Karpas-422 (cell line): ENCODE measurements around the gene KCNIP1. TPM values are rescaled to one million over a fixed set of nuclear protein-coding genes. Genes with fewer than 3 reads are reported as not detected.
"Not testable (repeated sequence)": the region's sequence is repeated elsewhere in the genome, so short reads cannot be mapped to it uniquely, and the experiment has no call there.

Experiments
- DNase-seq: peaks from one replicate; pipeline ENCODE4 v3.0.0-alpha.2; 2015
- H2AFZ ChIP-seq: fragments of 200-600 bp; sonication (generic); 2 replicates; pipeline ENCODE4 v1.6.1; 2014; ENCODE audit warnings: antibody characterized with exemption, low read length, mixed read lengths
- H3K27ac ChIP-seq: fragments of 200-600 bp; sonication (generic); 2 replicates; pipeline ENCODE4 v1.5.1; 2014; ENCODE audit warnings: mild to moderate bottlenecking, low read length, moderate library complexity
- H3K27me3 ChIP-seq: fragments of 200-600 bp; sonication (generic); 2 replicates; pipeline ENCODE4 v1.6.1; 2014; ENCODE audit warnings: low read length, mixed read lengths
- H3K36me3 ChIP-seq: fragments of 200-600 bp; sonication (generic); 2 replicates; pipeline ENCODE4 v1.6.1; 2014; ENCODE audit warnings: low read length, mixed read lengths; ENCODE audit not compliant: insufficient read depth
- H3K4me1 ChIP-seq: fragments of 200-600 bp; sonication (generic); 2 replicates; pipeline ENCODE4 v1.6.1; 2014; ENCODE audit warnings: mild to moderate bottlenecking, low read length, mixed read lengths
- H3K4me2 ChIP-seq: fragments of 200-600 bp; sonication (generic); 2 replicates; pipeline ENCODE4 v1.6.1; 2014; ENCODE audit warnings: low read length, low read depth, mild to moderate bottlenecking; ENCODE audit not compliant: poor library complexity, severe bottlenecking
- H3K4me3 ChIP-seq: fragments of 200-600 bp; sonication (generic); 2 replicates; pipeline ENCODE4 v1.5.1; 2014; ENCODE audit warnings: mild to moderate bottlenecking, antibody characterized with exemption, low read length, mixed read lengths
- H3K79me2 ChIP-seq: fragments of 200-600 bp; sonication (generic); 2 replicates; pipeline ENCODE4 v1.6.1; 2014; ENCODE audit warnings: mild to moderate bottlenecking, low read length, mixed read lengths
- H3K9ac ChIP-seq: fragments of 200-600 bp; sonication (generic); 2 replicates; pipeline ENCODE4 v1.6.0; 2014; ENCODE audit warnings: low read length
- H3K9me2 ChIP-seq: fragments of 200-600 bp; sonication (generic), shearing (Covaris generic); replicated peaks from 2 replicates; pipeline ENCODE4 v1.6.0; 2014; ENCODE audit warnings: mild to moderate bottlenecking, low read length, moderate library complexity; ENCODE audit not compliant: insufficient read depth
- H3K9me3 ChIP-seq: fragments of 300-700, 200-600 bp; sonication (generic); 2 replicates; pipeline ENCODE4 v1.6.1; 2014; ENCODE audit warnings: low read length, mixed read lengths
- H4K20me1 ChIP-seq: fragments of 200-600 bp; sonication (generic); 2 replicates; pipeline ENCODE4 v1.6.1; 2014; ENCODE audit warnings: mild to moderate bottlenecking, antibody characterized with exemption, low read length, low read depth; ENCODE audit not compliant: insufficient read depth
- total RNA-seq: library from RNA; depleted of rRNA; stranded (reverse); fragments of >200 nt; shearing (Covaris generic); gene quantifications from 2 replicates; pipeline ENCODE4 v1.2.3, GENCODE V29; 2014; ENCODE audit warnings: low replicate concordance

The KCNIP1 gene
- total RNA-seq, 1 experiment from 2014 or later = not detected

DNA sequence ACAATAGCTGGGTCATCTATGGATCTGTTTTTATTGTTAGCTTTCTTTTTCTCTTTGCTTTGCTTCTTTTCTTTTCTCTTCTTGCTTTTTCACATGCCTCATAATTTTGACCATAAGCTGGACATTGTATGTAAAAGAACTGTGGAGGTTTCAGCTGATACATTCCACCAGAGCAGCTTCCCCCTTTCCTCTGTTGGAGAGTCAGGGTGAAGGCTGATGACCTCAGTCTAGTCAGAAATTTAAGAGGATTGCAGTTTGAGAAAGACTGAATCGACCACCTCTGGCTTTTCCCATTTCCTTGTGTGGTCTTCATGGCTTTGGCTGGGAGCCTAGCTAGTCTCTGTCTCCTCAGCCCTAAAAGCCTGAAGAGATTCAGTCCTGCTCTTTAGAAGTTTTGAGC, 42.0 kb downstream of the KCNIP1 start:
- Histone ChIP-seq H3K79me2 (no peaks in the 10 kb centered on the region), H3K4me2 (no peak overlapping the region), H3K27ac (no peak overlapping the region), H3K36me3 (no peaks in the 10 kb centered on the region; the same call in 1 of the 2 replicates), H3K9me3 (no peaks in the 10 kb centered on the region), H2AFZ (no peak overlapping the region), H3K4me3 (no peak overlapping the region), H4K20me1 (no peaks in the 10 kb centered on the region), H3K4me1 (peaks cover 17% of the 10 kb centered on the region), H3K9me2 (no peaks in the 10 kb centered on the region), H3K9ac (no peak overlapping the region), H3K27me3 (peaks cover 6% of the 10 kb centered on the region; the same call in 1 of the 2 replicates)
- no peak for DNase-seq

- H3K4me1 ChIP-seq = peaks cover 17% of the 10 kb centered on the region
- no peak for DNase-seq
- no peak overlapping the region for H3K4me3 ChIP-seq
- H3K9me3 ChIP-seq = no peaks in the 10 kb centered on the region
- no peaks in the 10 kb centered on the region for H3K9me2 ChIP-seq
- H3K79me2 ChIP-seq = no peaks in the 10 kb centered on the region
- no peak overlapping the region for H3K9ac ChIP-seq
- H3K36me3 ChIP-seq = no peaks in the 10 kb centered on the region; the same call in 1 of the 2 replicates
- no peak overlapping the region for H3K4me2 ChIP-seq
- H2AFZ ChIP-seq = no peak overlapping the region
- no peaks in the 10 kb centered on the region for H4K20me1 ChIP-seq
- peaks cover 6% of the 10 kb centered on the region; the same call in 1 of the 2 replicates for H3K27me3 ChIP-seq
- H3K27ac ChIP-seq = no peak overlapping the region
Observed at GRCh38 chr5:170546282-170546681, 42.5 kb downstream of the KCNIP1 start.

DNA sequence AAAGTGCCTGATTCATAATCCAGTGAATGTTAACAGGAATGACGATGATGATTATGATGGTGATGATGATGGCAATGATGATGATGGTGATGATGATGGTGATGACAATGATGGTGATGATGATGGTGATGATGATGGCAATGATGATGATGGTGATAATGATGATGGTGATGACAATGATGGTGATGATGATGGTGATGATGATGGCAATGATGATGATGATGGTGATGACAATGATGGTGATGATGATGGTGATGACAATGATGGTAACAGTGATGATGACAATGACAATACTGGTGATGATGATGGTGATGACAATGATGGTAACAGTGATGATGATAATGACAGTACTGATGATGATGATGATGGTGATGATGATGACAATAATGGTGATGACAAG, 46.6 kb downstream of the KCNIP1 start:
- not testable (repeated sequence) for H4K20me1 ChIP-seq, H3K4me2 ChIP-seq, H3K4me3 ChIP-seq, H3K9me2 ChIP-seq, H3K9ac ChIP-seq, H3K4me1 ChIP-seq, DNase-seq, H3K79me2 ChIP-seq, H3K27me3 ChIP-seq, H2AFZ ChIP-seq, H3K9me3 ChIP-seq, H3K27ac ChIP-seq, H3K36me3 ChIP-seq

GRCh38 chr5:170551076-170551475, 47.3 kb downstream of the KCNIP1 start:
- H3K27me3 ChIP-seq = no peaks in the 10 kb centered on the region
- no peak overlapping the region for H3K27ac ChIP-seq
- no peak overlapping the region for H3K4me3 ChIP-seq
- no peaks in the 10 kb centered on the region for H3K9me3 ChIP-seq
- no peak overlapping the region for H3K9ac ChIP-seq
- H3K9me2 ChIP-seq = no peaks in the 10 kb centered on the region
- H4K20me1 ChIP-seq = no peaks in the 10 kb centered on the region
- no peaks in the 10 kb centered on the region for H3K79me2 ChIP-seq
- no peak for DNase-seq
- H3K4me1 ChIP-seq = no peaks in the 10 kb centered on the region
- no peak overlapping the region for H2AFZ ChIP-seq
- no peak overlapping the region for H3K4me2 ChIP-seq
- H3K36me3 ChIP-seq = no peaks in the 10 kb centered on the region

GRCh38 chr5:170551622-170552021, 47.8 kb downstream of the KCNIP1 start:
- Histone ChIP-seq H3K27me3 (no peaks in the 10 kb centered on the region), H3K4me3 (no peak overlapping the region), H3K27ac (no peak overlapping the region), H3K4me1 (no peaks in the 10 kb centered on the region), H4K20me1 (no peaks in the 10 kb centered on the region), H3K9me3 (no peaks in the 10 kb centered on the region), H3K4me2 (no peak overlapping the region), H3K9ac (no peak overlapping the region), H3K36me3 (no peaks in the 10 kb centered on the region), H3K79me2 (no peaks in the 10 kb centered on the region), H2AFZ (no peak overlapping the region), H3K9me2 (no peaks in the 10 kb centered on the region)
- DNase-seq = no peak

DNA sequence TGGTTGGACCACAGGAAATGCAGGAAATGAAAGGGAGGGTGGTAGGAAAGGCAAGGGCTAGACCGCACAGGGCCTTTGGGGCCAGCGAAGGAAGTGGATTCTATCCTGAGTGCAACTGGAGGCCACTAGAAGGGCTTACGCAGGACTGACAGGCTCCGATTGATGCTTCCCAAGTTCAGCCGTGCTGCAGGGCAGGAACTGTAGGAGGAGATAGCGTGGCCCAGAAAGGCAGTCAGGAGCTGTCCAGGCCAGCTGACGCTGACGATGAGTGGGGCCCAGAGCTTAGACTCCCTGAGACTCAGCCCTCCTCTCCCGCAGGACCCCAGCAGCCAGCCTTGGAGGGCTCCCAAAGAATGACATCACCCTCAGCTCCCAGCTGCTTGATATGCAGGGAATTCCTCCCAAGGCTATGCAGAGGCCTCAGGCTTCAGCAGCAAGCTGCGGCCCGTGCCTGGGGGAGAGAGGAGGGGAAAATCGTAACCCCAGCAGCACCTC, 48.8 kb downstream of the KCNIP1 start:
- H3K79me2 ChIP-seq = no peaks in the 10 kb centered on the region
- no peak overlapping the region for H2AFZ ChIP-seq
- no peak overlapping the region for H3K4me3 ChIP-seq
- H3K27me3 ChIP-seq = no peaks in the 10 kb centered on the region
- no peak overlapping the region for H3K27ac ChIP-seq
- no peak for DNase-seq
- H3K36me3 ChIP-seq = no peaks in the 10 kb centered on the region
- H4K20me1 ChIP-seq = no peaks in the 10 kb centered on the region
- H3K4me1 ChIP-seq = no peaks in the 10 kb centered on the region
- no peaks in the 10 kb centered on the region for H3K9me2 ChIP-seq
- no peak overlapping the region for H3K9ac ChIP-seq
- H3K9me3 ChIP-seq = no peaks in the 10 kb centered on the region
- no peak overlapping the region for H3K4me2 ChIP-seq

- Histone ChIP-seq H3K4me2 (no peak overlapping the region), H3K4me1 (no peaks in the 10 kb centered on the region), H4K20me1 (no peaks in the 10 kb centered on the region), H3K9me3 (no peaks in the 10 kb centered on the region), H2AFZ (no peak overlapping the region), H3K27ac (no peak overlapping the region), H3K9ac (no peak overlapping the region), H3K79me2 (no peaks in the 10 kb centered on the region), H3K36me3 (no peaks in the 10 kb centered on the region), H3K27me3 (no peaks in the 10 kb centered on the region), H3K9me2 (no peaks in the 10 kb centered on the region), H3K4me3 (no peak overlapping the region)
- no peak for DNase-seq
Observed at GRCh38 chr5:170553218-170553617, 49.4 kb downstream of the KCNIP1 start.

DNA sequence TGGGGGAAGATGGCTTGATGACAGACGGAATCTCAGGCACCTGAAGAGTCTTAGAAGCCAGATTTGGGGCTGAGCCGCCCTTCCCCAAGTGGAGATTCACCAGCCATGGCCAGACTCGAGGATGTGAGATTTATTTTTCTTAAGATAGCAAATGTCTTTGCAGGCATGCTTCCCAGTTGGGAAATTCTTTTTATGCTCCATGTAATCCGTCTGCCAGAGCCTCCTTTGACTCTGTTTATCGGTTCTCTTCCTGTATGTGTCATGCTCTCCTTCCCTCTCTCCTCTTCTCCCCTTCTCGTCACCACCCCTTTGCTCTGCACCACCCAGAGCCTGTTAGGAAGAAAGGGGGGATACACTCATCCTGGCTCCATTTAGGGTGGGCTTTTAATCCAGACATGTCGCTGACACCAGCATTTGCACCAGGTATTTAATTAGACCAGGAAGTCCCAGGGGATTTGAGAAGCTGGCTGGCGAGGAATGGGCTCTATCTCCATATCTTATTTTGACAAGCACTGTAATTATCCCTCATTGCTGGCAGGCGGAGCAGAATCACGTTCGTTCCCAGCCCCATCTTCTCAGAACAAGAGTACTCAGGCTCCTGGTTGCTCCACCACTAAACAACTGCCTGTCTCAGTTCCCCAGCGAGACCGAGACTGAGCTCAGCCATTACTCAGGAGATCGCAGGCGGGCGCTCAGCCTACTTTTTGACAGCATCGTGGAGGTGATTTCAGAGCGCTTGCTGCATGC, 50.9 kb downstream of the KCNIP1 start:
- Histone ChIP-seq H3K9me2 (no peaks in the 10 kb centered on the region), H3K79me2 (no peaks in the 10 kb centered on the region), H3K9ac (no peak overlapping the region), H4K20me1 (no peaks in the 10 kb centered on the region), H3K4me2 (no peak overlapping the region), H3K27me3 (no peaks in the 10 kb centered on the region), H2AFZ (no peak overlapping the region), H3K36me3 (no peaks in the 10 kb centered on the region), H3K4me3 (no peak overlapping the region), H3K27ac (no peak overlapping the region), H3K4me1 (no peaks in the 10 kb centered on the region), H3K9me3 (no peaks in the 10 kb centered on the region)
- DNase-seq = no peak
